ENCODE measurements around the gene LAGE3.
"Not testable (repeated sequence)": the region's sequence is repeated elsewhere in the genome, so short reads cannot be mapped to it uniquely, and the experiment has no call there.

Gene LAGE3

GRCh38 chrX:154501423-154501822, 22.3 kb upstream of the LAGE3 start:
- not testable (repeated sequence) for DNase-seq

DNA sequence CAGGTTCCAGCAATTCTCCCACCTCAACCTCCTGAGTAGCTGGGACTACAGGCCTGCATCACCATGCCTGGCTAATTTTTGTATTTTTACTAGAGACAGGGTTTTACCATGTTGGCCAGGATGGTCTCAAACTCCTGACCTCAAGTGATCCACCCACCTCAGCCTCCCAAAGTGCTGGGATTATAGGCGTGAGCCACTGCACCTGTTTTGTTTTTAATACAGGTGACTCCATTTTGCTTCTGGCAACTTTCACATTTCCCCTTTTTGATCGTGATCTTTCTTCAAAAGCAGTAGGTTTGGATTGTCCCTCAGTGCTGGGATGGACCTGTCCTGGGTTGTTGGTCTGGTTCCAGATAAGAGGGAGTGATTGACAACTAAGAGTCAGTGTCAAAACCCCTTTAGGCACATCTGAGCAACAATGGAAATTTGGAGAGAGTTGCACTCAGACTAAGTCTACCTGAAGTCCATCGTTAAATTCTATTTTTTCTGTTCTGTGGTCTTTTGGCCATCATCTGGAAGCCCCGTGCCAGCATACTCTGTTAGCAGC, 17.6 kb upstream of the LAGE3 start:
- not testable (repeated sequence) for DNase-seq

GRCh38 chrX:154495472-154495922, 16.4 kb upstream of the LAGE3 start:
- no peak for DNase-seq

DNA sequence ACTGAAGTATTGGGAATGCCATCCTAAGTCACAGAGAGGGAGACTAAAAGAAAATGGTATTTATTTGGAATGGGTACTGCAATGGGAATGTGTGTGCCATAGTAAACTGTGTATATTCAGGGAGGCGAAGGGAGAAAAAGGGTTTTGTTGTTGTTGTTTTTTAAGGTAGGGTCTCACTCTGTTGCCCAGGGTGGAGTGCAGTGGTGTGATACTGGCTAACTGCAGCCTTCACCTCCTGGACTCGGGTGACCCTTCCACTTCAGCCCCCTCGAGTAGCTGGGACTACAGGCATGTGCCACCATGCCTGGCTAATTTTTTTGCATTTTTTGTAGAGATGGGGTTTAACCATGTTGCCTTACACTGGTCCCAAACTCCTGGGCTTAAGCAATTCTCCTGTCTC, 15.6 kb upstream of the LAGE3 start:
- no peak for DNase-seq

DNA sequence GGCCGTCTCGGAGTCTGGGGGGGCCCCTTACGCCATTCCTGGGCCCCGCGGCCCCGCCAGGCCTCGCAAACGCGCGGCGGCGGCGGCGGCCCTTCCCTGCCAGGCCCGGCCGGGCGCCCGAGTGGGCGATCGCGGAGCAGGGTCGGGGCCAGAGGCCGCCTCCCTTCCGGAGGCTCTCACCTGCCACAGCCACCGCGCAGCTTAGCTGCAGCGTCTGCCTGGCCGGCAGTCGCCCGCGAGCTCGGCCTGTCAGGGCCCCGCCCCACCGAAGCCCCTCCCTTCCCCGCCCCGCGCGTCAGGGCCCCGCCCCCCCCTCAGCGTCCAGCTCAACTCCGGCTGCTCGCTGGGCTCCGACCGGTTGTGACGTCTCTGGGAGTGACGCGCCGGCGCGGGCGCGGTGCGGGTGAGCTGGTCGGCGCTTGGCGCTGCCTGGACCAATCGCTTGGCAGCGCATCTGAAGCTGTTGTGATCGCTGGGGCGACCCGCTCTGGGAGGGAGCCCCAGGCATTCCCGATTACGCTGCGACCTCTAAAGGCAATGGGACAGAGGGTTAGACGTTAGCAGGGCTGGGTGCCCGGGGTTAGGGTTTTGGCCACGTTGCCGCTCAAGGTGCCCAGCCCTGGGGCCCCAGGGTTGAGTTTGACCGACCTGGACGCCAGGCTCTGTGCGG, 11.5 kb upstream of the LAGE3 start, which contains the start of gene SLC10A3:
SLC10A3 (minus strand) TSS at position 216 of the 670 bp plus-strand sequence. CDS start 1,689 bp downstream, outside the sequence.
- peak; percentile 96 for DNase-seq

- DNase-seq, result peak; percentile 14
Measured at GRCh38 chrX:154490021-154490413, 10.9 kb upstream of the LAGE3 start.

DNA sequence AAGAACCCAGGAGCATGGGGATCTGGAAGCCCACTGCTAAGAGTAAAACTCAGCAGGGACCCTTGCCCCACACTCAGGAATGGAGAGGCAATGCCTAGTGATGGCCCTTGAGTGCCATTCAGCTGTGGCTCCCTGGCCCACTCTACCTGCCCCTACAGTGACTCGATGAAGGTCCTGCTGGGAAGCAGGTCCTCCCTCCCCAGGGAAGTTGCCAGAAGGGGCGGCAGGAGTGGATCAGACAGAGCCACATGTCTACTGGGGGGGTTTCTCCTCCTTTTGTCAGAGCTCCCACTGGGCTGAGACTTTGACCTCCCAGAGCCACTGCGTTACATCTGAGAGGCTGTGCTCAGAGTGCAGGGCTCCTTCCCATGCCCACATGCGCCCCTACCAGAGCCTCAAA, 10.1 kb upstream of the LAGE3 start:
- DNase-seq, result no peak

DNA sequence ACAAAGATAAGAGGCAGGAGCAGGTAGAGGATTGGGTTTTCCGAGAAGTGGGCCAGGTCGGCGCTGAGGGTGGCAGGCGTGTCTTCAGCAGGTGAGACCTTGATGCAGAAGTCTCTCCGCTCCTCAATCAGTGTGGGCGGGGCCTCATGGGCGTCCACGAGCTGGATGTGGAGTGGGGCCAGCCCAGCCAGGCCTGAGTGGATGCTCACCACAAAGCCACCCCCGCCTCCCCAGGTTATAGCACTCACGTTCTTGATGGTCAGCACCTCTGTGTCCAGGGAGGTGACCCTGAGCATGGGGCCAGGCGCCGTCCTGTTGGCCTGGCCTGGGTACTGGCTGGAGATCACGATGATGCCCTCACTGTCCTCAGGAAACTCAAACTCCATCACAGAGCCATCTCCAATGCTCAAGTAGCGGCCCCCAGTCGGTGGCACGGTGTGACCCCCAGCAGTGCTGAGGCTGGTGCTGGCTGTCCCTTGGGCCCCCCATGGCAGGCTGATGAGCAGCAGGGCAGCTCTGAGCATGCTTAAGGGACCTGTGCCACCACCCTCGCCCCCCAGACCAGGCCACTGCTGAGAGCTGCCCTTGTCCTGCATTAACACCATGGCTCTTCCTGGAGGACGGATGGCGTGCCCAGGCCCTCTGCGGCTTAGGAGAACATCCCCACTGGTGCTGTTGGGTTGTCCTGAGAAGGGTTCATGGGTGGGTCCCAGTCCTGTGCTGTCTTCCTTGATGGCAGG, 9.4 kb upstream of the LAGE3 start:
- no peak for DNase-seq

- DNase-seq, result no peak
Measured at GRCh38 chrX:154487518-154488290, 8.6 kb upstream of the LAGE3 start.

- peak; percentile 57 for DNase-seq
Measured at GRCh38 chrX:154486396-154487207, 7.5 kb upstream of the LAGE3 start, which contains the start of gene UBL4A. Gene UBL4A (minus strand): TSS chrX:154486615. CDS start chrX:154486584, 31 bp downstream.

DNA sequence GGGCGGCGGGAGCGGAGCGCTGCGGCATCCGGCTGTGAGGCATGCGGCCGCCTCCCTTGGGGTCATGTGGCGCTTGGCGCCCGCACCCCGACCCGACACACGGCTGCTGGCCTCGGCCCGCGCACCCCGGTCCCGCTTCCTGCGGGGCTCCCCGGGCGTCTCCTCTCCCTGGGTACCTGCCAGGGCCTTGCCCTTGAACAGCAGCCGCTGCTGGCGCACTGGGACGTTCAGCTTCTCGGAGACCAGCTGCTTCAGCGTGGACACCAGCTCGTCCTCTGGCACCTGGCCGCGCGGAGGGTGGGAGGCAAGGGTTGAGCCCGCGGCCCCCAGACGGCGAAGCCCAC, 6.9 kb upstream of the LAGE3 start:
- peak; percentile 20 for DNase-seq

GRCh38 chrX:154485150-154486051, 6.3 kb upstream of the LAGE3 start:
- DNase-seq, result no peak

- peak; percentile 38 for DNase-seq
Measured at GRCh38 chrX:154484255-154485149, 5.4 kb upstream of the LAGE3 start.

GRCh38 chrX:154483325-154483724, 4.2 kb upstream of the LAGE3 start:
- DNase-seq, result no peak

DNA sequence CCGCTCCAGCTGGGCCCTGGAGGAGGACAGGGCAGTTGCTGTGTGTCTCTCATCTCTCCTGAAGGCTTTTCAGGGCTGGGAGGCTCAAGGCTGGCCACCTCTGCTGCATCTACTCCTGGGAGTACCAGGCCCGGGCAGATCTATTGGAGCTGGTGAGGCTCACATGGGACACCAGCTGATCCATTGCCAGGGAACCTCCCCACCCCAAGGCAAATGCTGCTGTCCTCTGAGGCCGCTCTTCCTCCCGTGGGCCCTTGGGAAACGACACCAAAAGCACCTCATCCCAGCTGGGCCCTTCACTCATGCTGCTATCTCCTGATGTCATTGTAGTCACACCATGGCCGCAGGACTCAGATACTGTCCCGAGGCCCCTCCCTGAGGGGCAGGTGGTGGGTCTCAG, 3.7 kb upstream of the LAGE3 start:
- DNase-seq, result no peak

DNA sequence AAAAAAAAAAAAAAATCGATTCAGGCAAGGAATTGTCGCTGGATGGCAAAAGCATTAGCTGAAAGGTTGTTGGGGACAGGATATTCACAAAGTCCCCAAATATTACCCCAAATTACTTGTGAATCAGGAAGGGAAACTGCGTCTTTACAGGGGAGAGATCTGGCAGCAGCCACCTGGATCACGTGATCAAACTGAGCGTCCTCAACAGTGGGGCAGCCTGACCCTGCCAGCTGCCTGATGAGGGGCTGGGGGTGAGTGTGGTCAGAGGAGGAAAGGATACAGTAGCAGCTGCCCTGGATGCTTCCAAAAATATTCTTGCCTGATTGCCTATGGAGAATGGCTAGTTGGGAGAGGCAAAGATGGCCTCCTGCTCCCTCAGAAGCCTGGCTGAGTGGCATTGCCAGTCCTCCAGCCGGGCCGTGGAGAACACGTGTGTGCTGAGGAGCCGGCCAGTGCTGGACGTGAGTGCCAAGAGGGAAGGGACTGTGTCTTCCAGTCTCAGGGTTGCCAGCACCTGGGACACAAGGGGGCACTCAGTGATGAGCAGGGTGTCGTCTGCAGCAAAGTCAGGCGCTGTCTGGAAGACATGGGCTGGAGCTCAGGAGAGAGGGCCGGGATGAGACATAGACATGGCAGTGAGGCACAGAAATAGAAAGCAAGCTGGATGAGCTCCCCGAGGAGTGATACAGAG, 3.0 kb upstream of the LAGE3 start:
- no peak for DNase-seq

DNA sequence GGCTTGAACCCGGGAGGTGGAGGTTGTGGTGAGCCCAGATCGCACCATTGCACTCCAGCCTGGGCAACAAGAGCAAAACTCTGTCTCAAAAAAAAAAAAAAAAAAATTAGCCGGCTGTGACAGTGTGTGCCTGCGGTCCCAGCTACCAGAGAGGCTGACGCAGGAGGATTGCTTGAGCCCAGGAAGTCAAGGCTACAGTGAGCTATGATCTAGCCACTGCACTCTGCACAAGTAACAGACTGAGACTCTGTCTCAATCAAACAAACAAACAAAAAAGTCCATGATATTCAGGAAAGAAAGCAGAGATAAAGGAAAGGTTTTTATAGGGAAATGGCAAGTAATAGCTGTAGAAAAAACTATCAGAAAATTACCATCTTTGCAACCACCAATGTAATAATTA, 2.1 kb upstream of the LAGE3 start:
- no peak for DNase-seq

DNA sequence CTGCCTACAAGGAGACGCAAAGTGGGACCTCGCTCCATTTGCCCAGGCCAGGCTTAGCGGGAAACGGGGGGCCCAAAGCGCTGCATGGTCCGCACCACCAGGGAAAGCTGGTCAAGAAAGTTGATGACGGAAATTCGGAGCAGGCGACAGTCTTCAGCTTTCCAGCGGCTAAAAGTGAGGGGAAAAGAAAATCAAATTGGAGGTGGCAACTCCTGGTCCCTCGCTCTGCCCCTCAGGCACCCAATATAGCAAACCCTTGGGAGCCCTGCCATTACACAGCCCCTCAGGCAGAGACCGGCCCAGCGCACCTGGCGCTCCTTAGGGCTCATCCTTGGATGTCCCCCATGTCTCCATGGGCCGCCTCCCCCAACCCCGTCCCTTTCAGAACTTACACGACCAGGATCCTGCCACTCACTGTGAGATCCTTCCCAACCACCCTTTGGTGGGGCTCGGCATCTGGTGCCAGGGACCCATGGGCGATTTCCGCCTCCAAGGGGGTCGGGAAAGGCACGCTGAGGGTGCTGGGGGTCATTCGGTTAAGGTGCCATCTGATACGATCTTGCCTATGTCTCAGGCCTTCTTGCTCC, 1.1 kb downstream of the LAGE3 start:
- DNase-seq, result no peak

DNA sequence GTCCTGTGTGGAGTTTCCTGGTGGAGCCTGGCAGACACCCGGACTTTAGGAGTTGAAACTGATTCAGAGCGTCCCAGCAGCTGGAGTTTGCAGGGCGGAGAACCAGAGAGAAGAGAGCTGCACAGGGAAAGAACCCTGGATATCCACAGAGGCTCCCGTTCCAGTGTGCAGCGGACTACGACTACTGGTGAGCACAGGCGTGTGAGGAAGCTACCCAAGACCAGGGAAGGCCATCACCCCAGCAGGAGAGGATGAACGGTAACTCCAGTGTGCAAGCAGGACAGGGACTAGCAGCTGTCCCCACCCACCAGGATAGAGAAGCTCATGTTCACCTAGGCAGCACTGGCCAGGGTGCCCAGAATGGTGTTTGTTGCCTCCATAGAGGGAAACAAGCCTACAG, 2.3 kb downstream of the LAGE3 start:
- no peak for DNase-seq
